HG02852 (cell line): ENCODE results near the gene PICK1.

ENCODE experiments used
- ATAC-seq: cut with Tn5 transposase; IDR thresholded peaks from one replicate; pipeline ENCODE4 v1.9.1; 2021; ENCODE audit warnings: mild to moderate bottlenecking, moderate library complexity; ENCODE audit not compliant: unreplicated experiment

The PICK1 gene

DNA sequence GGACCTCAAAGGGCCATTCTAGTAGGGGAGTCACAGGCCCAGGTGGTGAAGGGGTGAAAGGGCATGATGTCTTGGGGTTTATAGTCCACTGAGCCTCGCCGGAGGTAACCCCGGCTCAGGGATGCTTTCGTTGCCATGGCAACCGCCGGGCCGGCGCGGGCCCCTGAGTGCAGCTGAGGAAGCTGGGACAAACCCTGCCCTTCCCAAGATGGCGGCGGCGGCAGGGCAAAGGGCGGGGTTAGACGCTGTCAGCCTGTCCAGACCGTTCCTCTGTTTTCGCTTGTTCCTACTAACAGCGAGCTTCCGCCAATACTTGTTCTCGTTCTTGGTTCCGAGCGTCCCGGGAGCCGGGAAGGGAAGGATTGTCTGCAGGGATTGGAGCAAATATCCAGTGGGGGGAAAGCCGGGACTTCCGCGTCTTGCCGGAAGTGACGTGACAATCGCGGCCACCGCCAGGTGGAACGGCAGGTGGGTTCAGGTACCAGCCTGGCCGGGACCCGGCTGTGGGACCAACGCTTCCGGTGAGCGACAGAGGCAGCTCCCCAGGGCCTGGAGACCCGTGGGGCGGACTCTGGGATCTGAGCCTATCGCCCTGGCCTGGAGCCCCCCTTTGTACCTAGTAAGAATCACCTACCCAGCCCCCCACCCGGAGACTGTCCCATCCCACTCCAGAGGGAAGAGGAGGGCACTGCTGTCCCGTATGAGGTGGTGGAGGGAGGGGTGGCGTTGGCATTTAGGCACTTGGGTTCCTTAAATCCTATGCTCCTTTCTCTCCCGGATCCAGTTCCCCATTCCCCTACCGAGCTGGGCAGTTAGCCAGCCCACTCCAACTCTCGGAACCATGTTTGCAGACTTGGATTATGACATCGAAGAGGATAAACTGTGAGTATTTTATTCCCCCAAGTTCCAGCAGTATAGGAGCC, at the start of gene PICK1:
Gene PICK1 (plus strand): TSS at position 436 of the 923 bp plus-strand sequence. CDS start 406 bp downstream, at position 842.
- peak; percentile 45 for ATAC-seq

GRCh38 chr22:38009000-38009806, 48.0 kb upstream of the PICK1 start:
- ATAC-seq: no peak

DNA sequence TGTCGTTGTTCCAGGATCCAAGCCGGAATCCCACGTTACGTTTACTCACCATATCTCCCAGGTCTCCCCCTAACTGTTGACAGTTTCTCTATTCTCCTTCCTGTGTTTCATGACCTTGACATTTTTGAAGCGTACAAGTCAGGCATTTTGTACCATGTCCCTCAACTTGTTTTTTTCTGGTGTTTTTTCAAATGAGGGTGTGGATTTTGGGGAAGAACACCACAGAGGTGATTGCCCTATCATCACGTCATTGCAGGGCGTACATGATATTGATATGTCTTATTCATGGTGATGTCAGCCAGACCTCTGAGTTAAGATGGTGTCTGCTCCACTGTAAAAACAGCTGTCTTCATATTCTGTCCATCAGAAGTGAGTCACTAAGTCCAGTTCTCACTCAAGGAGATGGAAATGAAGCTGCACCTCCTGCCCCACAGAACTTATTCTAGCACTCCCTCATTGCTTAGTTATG, 44.6 kb upstream of the PICK1 start:
- ATAC-seq: no peak

DNA sequence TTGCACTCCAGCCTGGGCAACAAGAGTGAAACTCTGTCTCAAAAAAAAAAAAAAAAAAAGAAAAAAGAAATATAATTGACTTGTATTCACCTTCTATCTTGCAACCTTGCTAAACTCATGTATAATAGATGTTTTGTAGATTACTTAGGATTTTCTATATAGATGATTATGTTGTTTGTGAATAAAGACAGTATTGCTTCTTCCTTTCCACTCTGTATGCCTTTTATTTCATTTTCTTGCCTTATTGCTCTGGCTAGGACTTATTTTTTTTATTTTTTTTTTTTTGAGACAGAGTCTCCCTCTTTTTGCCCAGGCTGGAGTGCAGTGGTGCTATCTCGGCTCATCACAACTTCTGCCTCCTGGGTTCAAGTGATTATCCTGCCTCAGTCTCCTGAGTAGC, 43.1 kb upstream of the PICK1 start:
- no peak for ATAC-seq

- no peak for ATAC-seq
Observed at GRCh38 chr22:38016182-38017151, 40.7 kb upstream of the PICK1 start.

- no peak for ATAC-seq
Observed at GRCh38 chr22:38017272-38017920, 39.8 kb upstream of the PICK1 start.

DNA sequence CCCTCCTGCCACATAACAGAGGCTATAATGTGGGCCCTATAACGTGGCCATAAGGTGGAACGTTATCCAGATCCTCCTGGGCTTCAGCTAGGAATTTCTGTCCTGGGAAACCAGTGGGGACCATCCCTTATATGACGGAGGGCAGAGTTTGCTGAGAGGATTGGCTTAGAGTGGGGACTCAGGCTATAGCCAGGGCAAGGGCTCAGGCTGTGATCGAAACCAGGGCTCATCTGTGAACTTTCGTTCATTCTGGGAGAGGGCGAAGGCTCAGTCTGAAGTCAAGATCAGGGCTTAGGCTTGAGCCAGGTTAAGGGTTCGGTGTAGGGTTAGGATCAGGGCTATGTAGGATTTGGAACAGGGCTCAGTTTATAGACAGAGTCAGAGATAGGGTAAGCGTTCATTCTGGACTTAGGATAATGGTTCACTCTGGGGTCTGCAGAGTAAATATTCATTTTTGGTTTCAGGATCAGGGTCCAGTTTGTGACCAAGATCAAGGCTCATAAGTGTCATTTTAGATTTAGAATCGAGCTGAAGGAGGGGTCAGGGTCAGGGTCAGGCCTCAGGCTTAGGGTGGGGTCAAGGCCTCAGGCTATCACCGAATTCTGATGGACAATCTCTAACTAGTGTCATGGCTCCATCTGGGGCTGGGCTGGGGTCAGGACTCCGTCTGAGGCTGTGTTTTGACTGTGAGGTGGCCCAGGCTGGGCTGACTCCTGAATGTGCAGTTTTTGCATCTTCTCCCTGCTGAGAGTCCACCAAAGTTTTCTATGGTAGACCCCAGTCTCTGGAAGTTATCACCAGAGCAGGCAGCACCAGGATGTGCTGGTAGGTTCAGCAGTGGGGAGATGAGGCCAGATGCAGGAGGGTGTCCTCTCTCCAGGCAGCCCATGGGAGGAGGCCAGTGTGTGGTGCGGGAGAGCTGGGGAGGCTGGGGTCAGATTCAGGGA, 39.0 kb upstream of the PICK1 start:
- ATAC-seq: no peak

- no peak for ATAC-seq
Observed at GRCh38 chr22:38018938-38019827, 38.0 kb upstream of the PICK1 start.

- no peak for ATAC-seq
Observed at GRCh38 chr22:38021206-38021605, 36.0 kb upstream of the PICK1 start.

DNA sequence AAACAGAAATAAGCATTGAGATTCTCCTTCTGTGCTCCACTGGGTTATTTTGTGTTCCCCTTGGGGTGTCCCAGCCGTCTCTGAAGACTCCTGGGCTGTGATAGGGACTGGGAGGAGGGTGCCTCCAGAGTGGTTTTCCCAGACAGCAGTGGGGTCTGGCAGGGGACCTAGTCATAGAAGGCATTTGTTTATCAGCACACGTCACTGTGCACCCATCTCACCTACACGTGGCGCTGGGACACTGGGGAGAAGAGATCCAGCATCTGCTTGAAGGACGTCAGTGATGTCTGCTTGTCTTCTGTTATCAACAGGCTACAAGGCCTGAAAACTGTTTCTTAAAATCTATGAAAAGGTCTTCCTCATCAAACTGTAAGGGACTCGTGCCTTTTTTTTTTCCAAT, 34.2 kb upstream of the PICK1 start:
- ATAC-seq: no peak

DNA sequence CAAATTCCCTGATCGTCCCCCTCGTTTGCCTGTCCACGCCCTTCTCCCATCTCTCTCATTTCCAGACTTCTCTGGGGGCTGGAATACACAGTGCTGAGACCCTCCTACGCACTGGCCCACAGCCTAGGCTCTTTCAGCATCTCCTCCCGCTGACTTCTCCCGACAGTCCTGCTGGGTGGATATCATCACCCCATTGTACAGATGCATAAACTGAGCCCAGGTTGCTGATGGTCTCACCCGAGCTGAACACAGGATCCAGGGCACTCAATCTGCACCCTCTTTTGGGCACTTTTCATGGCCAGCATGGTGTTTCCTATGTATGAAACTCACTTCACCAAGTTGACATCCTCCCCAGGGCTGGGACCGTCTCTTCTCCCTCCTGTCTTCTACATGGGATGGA, 31.7 kb upstream of the PICK1 start:
- ATAC-seq: no peak

DNA sequence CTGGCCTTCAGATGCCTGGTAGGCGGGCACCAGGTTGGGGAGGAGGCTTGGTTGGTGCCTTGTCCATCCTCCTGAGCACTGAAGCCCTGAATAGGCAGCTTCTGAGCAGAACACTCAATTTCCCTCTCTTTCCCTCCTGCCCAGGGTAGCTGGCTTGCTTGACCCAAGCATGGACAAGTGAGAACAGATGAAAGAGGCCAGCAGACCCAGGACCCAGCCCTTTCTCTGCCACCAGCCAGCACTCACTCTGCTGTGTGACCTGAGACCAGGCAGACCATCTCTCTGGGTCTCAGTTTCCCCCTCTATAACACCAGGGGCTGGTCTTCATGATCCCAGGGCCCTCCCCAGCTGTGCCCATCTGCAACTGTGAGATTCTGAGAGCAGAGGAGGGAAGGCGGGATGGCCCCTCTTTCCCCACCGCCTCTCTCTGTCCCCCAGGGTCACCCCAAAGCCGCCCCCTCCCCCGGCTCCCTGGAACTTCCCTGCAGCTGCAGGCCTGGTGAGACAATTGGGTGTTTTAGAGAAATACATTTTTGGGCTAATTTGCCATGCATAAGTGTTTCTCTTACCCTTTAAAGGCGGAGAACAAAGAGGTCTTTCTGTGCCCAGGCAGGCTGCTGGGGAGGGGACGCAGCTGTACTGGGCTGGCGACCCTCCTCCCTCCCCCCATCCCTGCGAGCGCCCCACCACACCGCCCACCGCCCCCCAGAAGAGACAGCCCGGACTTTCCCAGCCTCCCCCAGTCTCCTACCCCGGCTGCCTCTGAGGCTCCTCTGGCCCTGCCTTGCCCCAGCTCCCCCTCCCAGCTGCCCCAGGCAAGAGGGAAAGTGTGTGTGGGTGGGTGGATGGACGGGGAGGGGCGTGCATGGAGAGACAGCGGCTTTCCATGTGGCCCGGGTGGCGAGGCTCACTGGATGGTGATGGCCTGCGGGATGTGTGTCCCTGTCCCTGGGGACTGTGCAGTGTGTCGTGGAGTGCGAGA, 30.8 kb upstream of the PICK1 start:
- ATAC-seq: no peak

DNA sequence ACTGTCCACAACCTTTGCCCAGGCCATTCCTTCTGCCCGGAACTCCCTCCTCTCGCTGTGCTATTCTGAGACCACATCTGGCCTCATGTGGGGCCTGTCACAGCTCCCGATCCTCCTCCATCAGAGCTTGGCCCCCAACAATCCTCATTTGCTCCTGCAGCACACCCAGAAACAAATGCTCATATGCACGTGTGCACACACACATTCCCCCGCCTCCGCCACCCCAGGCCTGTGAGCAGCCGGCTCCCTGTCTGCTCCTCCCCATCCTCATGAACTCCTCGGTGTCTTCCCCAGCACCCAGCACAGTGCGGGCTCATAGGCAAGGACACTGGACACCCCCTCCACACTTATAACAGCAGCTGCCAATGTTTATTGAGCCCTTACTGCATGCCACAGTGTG, 29.7 kb upstream of the PICK1 start:
- no peak for ATAC-seq

GRCh38 chr22:38028344-38029130, 28.7 kb upstream of the PICK1 start:
- ATAC-seq: no peak

DNA sequence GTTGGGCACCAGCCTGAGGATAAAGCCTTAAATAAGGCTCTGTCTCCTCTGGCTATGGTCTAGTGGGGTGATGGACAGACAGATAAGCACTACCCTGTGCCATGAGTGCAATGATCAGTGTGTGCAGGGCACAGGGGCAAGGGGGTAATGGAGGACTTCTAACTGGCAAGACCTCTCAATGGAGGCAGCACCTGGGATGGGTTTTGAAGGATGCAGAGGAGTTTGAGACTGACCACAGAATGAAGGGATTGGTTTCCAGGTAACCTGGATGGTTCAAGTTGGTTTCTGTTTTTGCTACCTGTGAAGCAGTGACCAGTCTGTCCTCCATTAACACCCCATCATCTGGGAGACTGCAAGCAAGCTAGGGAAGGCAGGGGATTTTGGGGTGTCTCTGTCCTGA, 27.8 kb upstream of the PICK1 start:
- no peak for ATAC-seq

DNA sequence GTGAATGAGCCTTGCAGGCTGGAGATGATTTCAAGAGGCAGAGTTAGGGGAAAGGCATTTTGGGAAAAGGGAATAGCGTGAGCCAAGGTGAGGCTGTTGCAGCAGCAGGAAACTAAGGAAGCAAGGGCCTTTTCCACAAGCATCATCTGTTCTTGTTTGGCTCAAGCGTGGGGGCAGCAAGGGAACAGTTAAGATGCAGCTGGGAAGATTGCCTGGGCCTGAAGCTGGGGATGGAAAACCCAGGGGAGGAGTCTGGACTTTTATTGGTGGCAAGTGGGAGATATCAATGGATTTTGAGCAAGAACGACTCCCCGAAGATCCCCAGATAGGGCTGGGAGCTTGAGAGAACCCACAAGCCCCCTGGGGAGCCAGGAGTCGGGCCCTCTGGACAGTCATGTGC, 27.3 kb upstream of the PICK1 start:
- no peak for ATAC-seq
